Upper lobe of right lung (tissue), 1 donor: ENCODE results near the gene ITPKA. TPM values are rescaled to one million over a fixed set of nuclear protein-coding genes. Genes with fewer than 3 reads are reported as not detected.
A peak's percentile ranks its signal among the peaks of the same experiment; 100 is the strongest.

Experiments
- ATAC-seq: fragments of 200-7000 bp; cut with Tn5 transposase; one replicate; pipeline ENCODE4 v1.9.1; 2020; ENCODE audit warnings: mild to moderate bottlenecking, moderate library complexity
- DNase-seq: peaks from one replicate; pipeline ENCODE4 v3.0.0-alpha.2; 2020
- H3K27ac ChIP-seq: fragments of 200-600 bp; one replicate; pipeline ENCODE4 v1.8.0; 2022
- H3K27me3 ChIP-seq: fragments of 200-600 bp; one replicate; pipeline ENCODE4 v1.8.0; 2022; ENCODE audit warnings: mild to moderate bottlenecking
- H3K36me3 ChIP-seq: fragments of 200-600 bp; one replicate; pipeline ENCODE4 v1.8.0; 2022
- H3K4me1 ChIP-seq: fragments of 200-600 bp; one replicate; pipeline ENCODE4 v1.8.0; 2022
- H3K4me3 ChIP-seq: fragments of 200-600 bp; one replicate; pipeline ENCODE4 v1.8.0; 2022; ENCODE audit warnings: mild to moderate bottlenecking
- H3K9me3 ChIP-seq: fragments of 200-600 bp; one replicate; pipeline ENCODE4 v1.8.0; 2022
- intact Hi-C: fragments of 100-400 bp; cut with DNase I; formaldehyde crosslinking; loops from one replicate; pipeline ENCODE4 v1.11.0; 2022
- total RNA-seq: library from RNA; stranded (reverse); fragmentation: NEBNext Ultra II Directional; extraction: Animal tissue kit (Norgen Biotek cat#: 25700); gene quantifications from one replicate; pipeline ENCODE4 v1.2.1, GENCODE V29; 2021
- TF ChIP-seq, protein P1 (sequence below): fragments of 200-600 bp; IDR thresholded peaks from one replicate; pipeline ENCODE4 v1.8.0; 2022; ENCODE audit warnings: antibody characterized with exemption
- donor health status: DM: no; HTN: yes; CAD: no; lungs with severe emphysema.

ITPKA gene
- total RNA-seq, 1 donor from 2014 or later: 0.67 TPM

DNA sequence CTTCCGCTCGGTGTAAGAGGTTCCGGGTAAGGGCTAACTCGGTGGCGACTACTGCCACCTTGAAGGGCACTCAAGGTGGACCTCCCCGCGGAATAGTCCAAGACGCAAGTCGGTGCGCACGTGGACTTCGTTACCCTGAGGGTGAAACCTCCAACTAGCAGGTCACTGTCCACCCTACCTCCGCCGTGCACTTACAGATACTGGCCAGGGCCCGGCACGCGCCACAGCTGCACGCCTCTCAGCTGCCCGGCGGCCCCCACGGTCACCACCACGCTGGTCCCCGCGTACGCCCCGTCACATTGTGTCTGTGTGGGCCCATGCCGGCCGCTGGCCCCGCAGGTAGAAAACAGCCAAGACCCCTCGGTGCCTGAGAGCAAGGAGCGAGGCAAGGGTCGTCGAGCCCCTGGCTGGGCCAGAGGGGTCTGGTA is 18.9 kb downstream of the ITPKA start:
- Histone ChIP-seq H3K9me3 (no peaks in the 10 kb centered on the region), H3K27me3 (peaks cover 40% of the 10 kb centered on the region), H3K4me1 (peaks cover 25% of the 10 kb centered on the region), H3K36me3 (peaks cover 5% of the 10 kb centered on the region), H3K27ac (no peak overlapping the region), H3K4me3 (peak overlapping the region; percentile 43)
- intact Hi-C loops: no loop called here
- DNase-seq (no peak), ATAC-seq (peak; percentile 30)
- TF ChIP-seq, protein P1, sequence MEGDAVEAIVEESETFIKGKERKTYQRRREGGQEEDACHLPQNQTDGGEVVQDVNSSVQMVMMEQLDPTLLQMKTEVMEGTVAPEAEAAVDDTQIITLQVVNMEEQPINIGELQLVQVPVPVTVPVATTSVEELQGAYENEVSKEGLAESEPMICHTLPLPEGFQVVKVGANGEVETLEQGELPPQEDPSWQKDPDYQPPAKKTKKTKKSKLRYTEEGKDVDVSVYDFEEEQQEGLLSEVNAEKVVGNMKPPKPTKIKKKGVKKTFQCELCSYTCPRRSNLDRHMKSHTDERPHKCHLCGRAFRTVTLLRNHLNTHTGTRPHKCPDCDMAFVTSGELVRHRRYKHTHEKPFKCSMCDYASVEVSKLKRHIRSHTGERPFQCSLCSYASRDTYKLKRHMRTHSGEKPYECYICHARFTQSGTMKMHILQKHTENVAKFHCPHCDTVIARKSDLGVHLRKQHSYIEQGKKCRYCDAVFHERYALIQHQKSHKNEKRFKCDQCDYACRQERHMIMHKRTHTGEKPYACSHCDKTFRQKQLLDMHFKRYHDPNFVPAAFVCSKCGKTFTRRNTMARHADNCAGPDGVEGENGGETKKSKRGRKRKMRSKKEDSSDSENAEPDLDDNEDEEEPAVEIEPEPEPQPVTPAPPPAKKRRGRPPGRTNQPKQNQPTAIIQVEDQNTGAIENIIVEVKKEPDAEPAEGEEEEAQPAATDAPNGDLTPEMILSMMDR: no peak

DNA sequence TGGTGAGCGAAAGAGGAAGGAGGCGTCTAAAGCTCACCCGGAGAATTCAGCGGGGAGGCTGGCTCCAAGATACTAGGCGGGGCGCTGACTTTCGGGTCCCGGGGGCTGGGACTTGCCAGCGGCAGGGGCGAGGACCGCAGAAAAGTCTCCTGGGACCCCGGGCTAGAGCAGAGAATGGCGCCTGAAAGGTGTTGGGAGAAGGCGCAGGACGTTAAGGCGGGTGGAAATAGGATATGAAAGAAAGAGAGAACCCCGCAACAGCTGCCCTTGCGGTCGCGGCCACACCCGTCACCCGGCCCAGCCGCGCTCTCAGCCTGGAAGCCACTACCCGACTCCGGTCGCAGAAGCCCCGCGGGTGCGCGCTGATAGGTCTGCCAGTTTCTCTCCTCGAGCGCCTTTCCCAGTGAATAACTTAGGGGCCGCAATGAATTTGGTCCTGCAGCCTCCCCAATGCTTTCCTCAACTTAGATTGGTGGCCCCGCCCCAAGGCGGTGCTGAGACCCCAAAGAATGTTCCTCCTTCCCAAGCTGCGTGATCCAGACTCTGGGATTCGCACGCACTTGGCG is 19.3 kb downstream of the ITPKA start:
- Histone ChIP-seq H3K4me1 (peaks cover 25% of the 10 kb centered on the region), H3K9me3 (no peaks in the 10 kb centered on the region), H3K27me3 (peaks cover 40% of the 10 kb centered on the region), H3K27ac (no peak overlapping the region), H3K36me3 (peaks cover 5% of the 10 kb centered on the region), H3K4me3 (peak overlapping the region; percentile 43)
- intact Hi-C loops: no loop called here
- no peak for DNase-seq
- ATAC-seq: peak; percentile 43
- TF ChIP-seq, protein P1: no peak

DNA sequence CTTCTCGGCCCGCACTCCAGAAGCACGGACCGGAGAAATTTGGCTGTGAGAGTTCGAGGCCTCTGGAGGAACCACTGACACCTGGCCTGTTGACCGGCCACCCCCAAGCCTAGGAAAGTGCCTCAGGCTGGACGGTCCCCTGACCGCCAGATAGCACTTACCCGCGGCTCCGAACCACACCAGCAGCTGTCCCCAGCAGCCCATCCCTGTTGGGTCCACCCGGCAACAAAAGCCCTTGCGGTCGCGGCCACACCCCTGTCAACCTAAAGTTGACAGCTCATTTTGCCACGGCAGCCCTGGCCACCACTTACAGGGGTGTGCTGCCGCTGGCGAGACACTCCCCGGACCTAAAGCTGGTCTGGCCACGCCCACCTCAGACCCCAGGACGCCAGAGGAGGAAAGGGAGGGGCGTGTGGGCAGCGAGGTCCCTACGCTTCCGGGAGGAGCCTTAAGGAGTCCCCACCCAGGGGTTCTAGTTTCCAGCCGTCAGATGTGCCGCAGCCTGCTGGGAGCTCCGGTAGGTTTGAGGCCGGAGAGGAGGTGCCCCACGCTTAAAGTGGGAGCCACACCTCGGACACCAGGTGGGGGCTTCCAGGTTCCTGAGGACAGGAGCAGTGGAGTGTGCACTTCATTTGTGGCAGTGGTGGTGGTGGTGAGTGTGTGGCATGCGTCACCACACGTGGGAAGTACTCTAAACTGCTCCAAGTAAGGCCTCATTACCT is 20.0 kb downstream of the ITPKA start, which contains the start of gene LTK:
LTK (minus strand) TSS at position 322 of the 722 bp plus-strand sequence; CDS start at position 204, 118 bp downstream.
- H3K27me3 ChIP-seq: peaks cover 40% of the 10 kb centered on the region
- H3K27ac ChIP-seq: no peak within 1 kb of the TSS
- intact Hi-C loops: no loop called here
- H3K4me1 ChIP-seq: peaks cover 25% of the 10 kb centered on the region
- no peaks in the 10 kb centered on the region for H3K9me3 ChIP-seq
- peaks cover 5% of the 10 kb centered on the region for H3K36me3 ChIP-seq
- DNase-seq: no peak
- ATAC-seq: peak; percentile 59
- TF ChIP-seq, protein P1: no peak
- H3K4me3 ChIP-seq: peak within 1 kb of the TSS; percentile 43

DNA sequence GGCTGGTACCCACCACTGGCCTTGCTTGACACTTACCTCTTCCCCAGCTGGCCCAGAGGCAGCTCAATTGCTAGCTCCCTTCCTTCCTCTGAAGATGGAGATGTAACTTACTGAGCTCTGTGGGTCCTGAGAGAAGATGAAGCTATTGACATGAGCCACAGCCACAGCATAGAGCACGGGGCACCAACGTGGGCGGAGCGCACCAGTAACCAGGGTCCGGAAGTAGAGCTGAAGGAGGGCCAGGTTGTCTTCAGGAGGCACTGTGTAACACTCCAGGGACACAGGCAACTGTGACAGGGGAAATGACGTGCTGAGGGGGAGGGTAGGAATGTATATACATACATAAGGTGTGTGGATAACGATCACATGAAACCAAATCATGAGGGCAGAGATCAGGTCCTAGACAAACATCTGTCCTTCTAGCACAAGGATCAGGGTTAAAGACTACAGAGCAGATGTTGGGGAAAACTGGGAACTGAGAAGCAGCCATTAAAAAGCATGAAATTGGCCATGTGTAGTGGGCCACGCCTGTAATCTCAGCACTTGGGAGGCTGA is 24.3 kb downstream of the ITPKA start:
- no peak overlapping the region for H3K27ac ChIP-seq
- H3K4me1 ChIP-seq: peaks cover 10% of the 10 kb centered on the region
- DNase-seq (no peak), ATAC-seq (no peak)
- TF ChIP-seq, protein P1: no peak
- peaks cover 11% of the 10 kb centered on the region for H3K36me3 ChIP-seq
- intact Hi-C loops: no loop called here
- no peak overlapping the region for H3K4me3 ChIP-seq
- H3K27me3 ChIP-seq: peaks cover 13% of the 10 kb centered on the region
- no peaks in the 10 kb centered on the region for H3K9me3 ChIP-seq

GRCh38 chr15:41520636-41521035 is 27.0 kb downstream of the ITPKA start:
- intact Hi-C loops: no loop called here
- peak; percentile 10 for ATAC-seq

More at GRCh38 chr15:41520636-41521035, 27.0 kb downstream of the ITPKA start:
- no peak overlapping the region for H3K27ac ChIP-seq
- no peak overlapping the region for H3K4me3 ChIP-seq
- no peaks in the 10 kb centered on the region for H3K4me1 ChIP-seq
- no peaks in the 10 kb centered on the region for H3K27me3 ChIP-seq
- H3K9me3 ChIP-seq: no peaks in the 10 kb centered on the region
- peaks cover 11% of the 10 kb centered on the region for H3K36me3 ChIP-seq
- no peak for DNase-seq
- TF ChIP-seq, protein P1: no peak
